OCI-LY3 (cell line): ENCODE results near the gene NBL1.

Experiments used
- H2AFZ ChIP-seq: fragments of 200-600, 300-600 bp; shearing (Covaris generic); 2 replicates; pipeline ENCODE4 v1.6.0; 2014; ENCODE audit warnings: antibody characterized with exemption, low read depth, low read length
- H3K27ac ChIP-seq: fragments of 200-600, 300-600 bp; sonication (generic); 2 replicates; pipeline ENCODE4 v1.5.1; 2014; ENCODE audit warnings: mild to moderate bottlenecking, low read length, moderate library complexity, mixed read lengths
- H3K27me3 ChIP-seq: fragments of 200-600, 300-600 bp; sonication (generic); 2 replicates; pipeline ENCODE4 v1.6.1; 2014; ENCODE audit warnings: low read depth, low read length, mixed read lengths
- H3K36me3 ChIP-seq: fragments of 200-600, 300-600 bp; sonication (generic); replicated peaks from 2 replicates; pipeline ENCODE3; 2014; ENCODE audit warnings: low read depth, low read length, mixed read lengths
- H3K4me1 ChIP-seq: fragments of 300-600, 200-600 bp; sonication (generic); 2 replicates; pipeline ENCODE4 v1.6.1; 2014; ENCODE audit warnings: low read length, mixed read lengths
- H3K4me2 ChIP-seq: fragments of 200-600, 300-600 bp; sonication (generic); 2 replicates; pipeline ENCODE4 v1.6.1; 2014; ENCODE audit warnings: low read length, mixed read lengths
- H3K4me3 ChIP-seq: fragments of 300-600, 200-600 bp; sonication (generic); 2 replicates; pipeline ENCODE4 v1.5.1; 2014; ENCODE audit warnings: antibody characterized with exemption, mild to moderate bottlenecking, low read length, moderate library complexity
- H3K79me2 ChIP-seq: fragments of 300-600, 200-600 bp; shearing (Covaris generic); 2 replicates; pipeline ENCODE4 v1.6.1; 2014; ENCODE audit warnings: mild to moderate bottlenecking, low read length, mixed read lengths
- H3K9ac ChIP-seq: fragments of 300-600, 200-600 bp; shearing (Covaris generic); 2 replicates; pipeline ENCODE4 v1.6.0; 2014; ENCODE audit warnings: mild to moderate bottlenecking, low read length, moderate library complexity
- H3K9me3 ChIP-seq: fragments of 200-600, 300-600 bp; shearing (Covaris generic); 2 replicates; pipeline ENCODE4 v1.6.1; 2014; ENCODE audit warnings: low read length, mixed read lengths; ENCODE audit not compliant: insufficient read depth
- H4K20me1 ChIP-seq: fragments of 200-600, 300-600 bp; sonication (generic); 2 replicates; pipeline ENCODE4 v1.6.1; 2016; ENCODE audit warnings: low read length, mixed read lengths; ENCODE audit not compliant: insufficient read depth
- CTCF ChIP-seq: fragments of 200-600, 300-600 bp; sonication (generic); IDR thresholded peaks from 2 replicates; pipeline ENCODE4 v1.5.1; 2014; ENCODE audit warnings: antibody characterized with exemption, low read length, low read depth
- EZH2phosphoT487 ChIP-seq: fragments of 200-600 bp; shearing (Covaris generic); IDR thresholded peaks from 2 replicates; pipeline ENCODE4 v1.6.1; 2018; ENCODE audit warnings: antibody characterized with exemption, mixed run types, low read depth

NBL1 gene

GRCh38 chr1:19675797-19676196 is 31.7 kb downstream of the NBL1 start:
- H3K4me3 ChIP-seq: no peak overlapping the region
- no peaks in the 10 kb centered on the region for H3K4me1 ChIP-seq
- H3K27me3 ChIP-seq: no peaks in the 10 kb centered on the region
- H2AFZ ChIP-seq: no peak overlapping the region
- H3K79me2 ChIP-seq: no peaks in the 10 kb centered on the region
- TF ChIP-seq CTCF (no peak), EZH2phosphoT487 (no peak)
- no peaks in the 10 kb centered on the region for H3K9me3 ChIP-seq
- no peaks in the 10 kb centered on the region for H4K20me1 ChIP-seq
- no peak overlapping the region for H3K9ac ChIP-seq
- H3K27ac ChIP-seq: no peak overlapping the region
- H3K36me3 ChIP-seq: no peaks in the 10 kb centered on the region
- H3K4me2 ChIP-seq: no peak overlapping the region

- H3K4me1 ChIP-seq: no peaks in the 10 kb centered on the region
- no peaks in the 10 kb centered on the region for H4K20me1 ChIP-seq
- H2AFZ ChIP-seq: no peak overlapping the region
- no peak overlapping the region for H3K9ac ChIP-seq
- no peaks in the 10 kb centered on the region for H3K79me2 ChIP-seq
- no peak overlapping the region for H3K27ac ChIP-seq
- H3K9me3 ChIP-seq: no peaks in the 10 kb centered on the region
- H3K36me3 ChIP-seq: no peaks in the 10 kb centered on the region
- no peak for TF ChIP-seq EZH2phosphoT487
- TF ChIP-seq CTCF: no peak
- no peaks in the 10 kb centered on the region for H3K27me3 ChIP-seq
- H3K4me3 ChIP-seq: no peak overlapping the region
- no peak overlapping the region for H3K4me2 ChIP-seq
Measured at GRCh38 chr1:19676438-19676922, 32.4 kb downstream of the NBL1 start.

- no peaks in the 10 kb centered on the region for H3K36me3 ChIP-seq
- no peaks in the 10 kb centered on the region for H3K4me1 ChIP-seq
- TF ChIP-seq EZH2phosphoT487 (no peak), CTCF (no peak)
- H3K27me3 ChIP-seq: no peaks in the 10 kb centered on the region
- no peak overlapping the region for H3K9ac ChIP-seq
- no peak overlapping the region for H2AFZ ChIP-seq
- H3K9me3 ChIP-seq: no peaks in the 10 kb centered on the region
- H3K27ac ChIP-seq: no peak overlapping the region
- no peak overlapping the region for H3K4me2 ChIP-seq
- H4K20me1 ChIP-seq: no peaks in the 10 kb centered on the region
- H3K79me2 ChIP-seq: no peaks in the 10 kb centered on the region
- H3K4me3 ChIP-seq: no peak overlapping the region
Measured at GRCh38 chr1:19678493-19678892, 34.4 kb downstream of the NBL1 start.

- H3K4me1 ChIP-seq: no peaks in the 10 kb centered on the region
- no peaks in the 10 kb centered on the region for H3K27me3 ChIP-seq
- H3K4me3 ChIP-seq: no peak overlapping the region
- H4K20me1 ChIP-seq: no peaks in the 10 kb centered on the region
- H3K36me3 ChIP-seq: no peaks in the 10 kb centered on the region
- H3K9me3 ChIP-seq: no peaks in the 10 kb centered on the region
- H3K4me2 ChIP-seq: no peak overlapping the region
- TF ChIP-seq CTCF (no peak), EZH2phosphoT487 (no peak)
- H3K9ac ChIP-seq: no peak overlapping the region
- no peaks in the 10 kb centered on the region for H3K79me2 ChIP-seq
- H2AFZ ChIP-seq: no peak overlapping the region
- no peak overlapping the region for H3K27ac ChIP-seq
Measured at GRCh38 chr1:19678931-19679453, 34.9 kb downstream of the NBL1 start.
